Caco-2 (cell line): ENCODE results near the gene FLCN. TPM values are rescaled to one million over a fixed set of nuclear protein-coding genes. Genes with fewer than 3 reads are reported as not detected.

ENCODE experiments used
- BruUV-seq: library from RNA; stranded (reverse); fragments of 400-500 nt; replicated peaks from 2 replicates; lab custom pipeline; 2021; lab: Mats Ljungman, UMichigan
- CTCF ChIA-PET: fragments of 300-600 bp; sonication (Branson Sonifier 250); formaldehyde crosslinking; loops from one replicate; lab custom pipeline; 2022; ENCODE audit warnings: antibody characterized with exemption; lab: Charles Lee
- POLR2A ChIA-PET: fragments of 300-600 bp; sonication (Branson Sonifier 250); formaldehyde crosslinking; loops from one replicate; lab custom pipeline; 2022; ENCODE audit warnings: antibody characterized with exemption; lab: Charles Lee
- DNase-seq, 2 experiments: peaks; one replicate each; pipeline versions ENCODE4 v3.0.0 to v3.0.0-alpha.2; 2020 to 2022
- H3K27me3 ChIP-seq: replicated peaks from 2 replicates; pipeline ENCODE4 v1.6.0; 2011; ENCODE audit warnings: low read length; ENCODE audit not compliant: control insufficient read depth, insufficient read depth
- H3K36me3 ChIP-seq: 2 replicates; pipeline ENCODE4 v1.5.1; 2011; ENCODE audit warnings: low read length; ENCODE audit not compliant: control insufficient read depth, insufficient read depth
- H3K4me1 ChIP-seq: fragments of 250-450 bp; sonication (Bioruptor Pico); 2 replicates; pipeline ENCODE4 v1.5.1; 2020; ENCODE audit warnings: mild to moderate bottlenecking
- H3K4me3 ChIP-seq: 2 replicates; pipeline ENCODE4 v1.5.1; 2011; ENCODE audit warnings: low read depth, mild to moderate bottlenecking, control low read depth, low read length
- H3K9me3 ChIP-seq: fragments of 250-450 bp; sonication (Bioruptor Pico); 2 replicates; pipeline ENCODE4 v1.5.1; 2020; ENCODE audit warnings: mild to moderate bottlenecking, moderate library complexity
- H3K27ac Mint-ChIP-seq: one replicate; pipeline ENCODE4 v1.8.0; 2022; ENCODE audit warnings: mixed read lengths; ENCODE audit not compliant: unreplicated experiment
- H3K27me3 Mint-ChIP-seq: one replicate; pipeline ENCODE4 v1.8.0; 2022; ENCODE audit warnings: mixed read lengths; ENCODE audit not compliant: insufficient read depth, unreplicated experiment
- H3K36me3 Mint-ChIP-seq: one replicate; pipeline ENCODE4 v1.8.0; 2022; ENCODE audit warnings: mild to moderate bottlenecking, mixed read lengths; ENCODE audit not compliant: insufficient read depth, unreplicated experiment
- H3K4me1 Mint-ChIP-seq: one replicate; pipeline ENCODE4 v1.8.0; 2022; ENCODE audit warnings: low read depth, mixed read lengths; ENCODE audit not compliant: unreplicated experiment
- H3K4me3 Mint-ChIP-seq: one replicate; pipeline ENCODE4 v1.8.0; 2022; ENCODE audit warnings: mild to moderate bottlenecking, moderate library complexity, mixed read lengths; ENCODE audit not compliant: unreplicated experiment
- H3K9me3 Mint-ChIP-seq: one replicate; pipeline ENCODE4 v1.8.0; 2022; ENCODE audit warnings: mixed read lengths; ENCODE audit not compliant: unreplicated experiment
- CTCF ChIP-seq, 2 experiments: fragments of 200-600 bp in 1 of 2; IDR thresholded peaks; 1 replicate in 1 of 2; 2 replicates in 1 of 2; pipeline versions ENCODE4 v1.5.1 to v1.8.0; 2011 to 2022; ENCODE audit warnings: antibody characterized with exemption in 1 of 2, control low read depth in 1 of 2, inconsistent platforms in 1 of 2, low read depth in 1 of 2, low read length in 1 of 2, mild to moderate bottlenecking in 1 of 2, moderate library complexity in 1 of 2; ENCODE audit not compliant: insufficient read depth in 1 of 2, severe bottlenecking in 1 of 2, unreplicated experiment in 1 of 2
- intact Hi-C: fragments of 100-400 bp; cut with micrococcal nuclease; formaldehyde crosslinking; loops from one replicate; pipeline ENCODE4 v1.10.0; 2022; ENCODE audit not compliant: unreplicated experiment
- total RNA-seq: library from RNA; stranded (reverse); gene quantifications from 2 replicates; pipeline ENCODE4 v1.2.3, GENCODE V29; 2022

Gene FLCN
- total RNA-seq, 1 experiment from 2014 or later: 69.0 TPM

- no peak for TF ChIP-seq CTCF (IDR thresholded peaks at IDR 0.05; ENCODE audit: insufficient read depth in 1 of 2, low read depth in 1 of 2, low read length in 1 of 2, severe bottlenecking in 1 of 2, unreplicated experiment in 1 of 2)
- ChIA-PET POLR2A (interaction anchor here (0.6 kb wide), 1 partner anchor 234 kb away, joined by 3 read pairs; no protein-coding TSS in a partner anchor), CTCF (no interaction called here)
- Mint-ChIP-seq H3K9me3 (no peaks in the 10 kb centered on the region), H3K27ac (peak overlapping the region; percentile 7), H3K27me3 (no peaks in the 10 kb centered on the region), H3K4me3 (no peak overlapping the region), H3K36me3 (peaks cover 38% of the 10 kb centered on the region), H3K4me1 (no peaks in the 10 kb centered on the region)
- intact Hi-C loops: no loop called here
- no TSS peak for BruUV-seq
- Histone ChIP-seq H3K36me3 (0 out of 2 replicates have a peak, but pooled peaks cover 1% of the 10 kb centered on the region), H3K9me3 (no peaks in the 10 kb centered on the region), H3K4me3 (no peak overlapping the region), H3K27me3 (no peaks in the 10 kb centered on the region), H3K4me1 (no peaks in the 10 kb centered on the region)
- DNase-seq: no peak
These were observed 39.0 kb upstream of the FLCN start for GRCh38 chr17:17275971-17276370.

GRCh38 chr17:17269926-17270773 is 33.2 kb upstream of the FLCN start:
- intact Hi-C loops: no loop called here
- Mint-ChIP-seq H3K9me3 (no peaks in the 10 kb centered on the region), H3K27me3 (no peaks in the 10 kb centered on the region), H3K4me3 (no peak overlapping the region), H3K4me1 (no peaks in the 10 kb centered on the region), H3K27ac (no peak overlapping the region), H3K36me3 (peaks cover 80% of the 10 kb centered on the region)
- peak; percentile 23 to 38 for TF ChIP-seq CTCF (IDR thresholded peaks at IDR 0.05; ENCODE audit: insufficient read depth in 1 of 2, low read depth in 1 of 2, low read length in 1 of 2, severe bottlenecking in 1 of 2, unreplicated experiment in 1 of 2)
- ChIA-PET POLR2A (interaction anchor here (0.8 kb wide), 1 partner anchor 10 kb away, joined by 3 read pairs; no protein-coding TSS in a partner anchor), CTCF (interaction anchor here (0.7 kb wide), 1 partner anchor 12 kb away, joined by 3 read pairs; no protein-coding TSS in a partner anchor)
- H3K4me3 ChIP-seq: no peak overlapping the region
- H3K9me3 ChIP-seq: no peaks in the 10 kb centered on the region
- no peaks in the 10 kb centered on the region for H3K27me3 ChIP-seq
- no peaks in the 10 kb centered on the region; the same call in 1 of the 2 replicates for H3K36me3 ChIP-seq
- peaks cover 5% of the 10 kb centered on the region; the same call in 1 of the 2 replicates for H3K4me1 ChIP-seq
- DNase-seq: peak in 1 of 2 experiments; percentile 47
- BruUV-seq: no TSS peak

DNA sequence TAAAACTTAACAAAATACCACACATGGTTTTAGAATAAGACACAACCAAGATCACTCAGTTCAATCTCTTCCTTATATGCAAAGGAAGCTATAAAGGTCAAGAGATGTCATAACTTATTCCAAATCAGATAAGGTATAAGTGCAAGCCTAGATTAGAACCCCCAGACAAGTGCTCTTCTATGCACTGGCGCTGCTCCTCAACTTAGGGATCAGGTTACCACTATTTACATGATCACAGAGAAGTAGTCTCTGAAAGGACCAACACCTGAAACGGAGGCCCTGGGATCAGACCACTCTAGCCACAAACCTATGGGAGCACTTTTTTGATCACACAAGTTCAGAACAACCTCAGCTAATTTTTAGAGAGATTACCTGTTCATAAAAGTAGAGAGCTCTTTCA is 27.5 kb upstream of the FLCN start:
- H3K27ac Mint-ChIP-seq: no peak overlapping the region
- H3K27me3 Mint-ChIP-seq: no peaks in the 10 kb centered on the region
- DNase-seq: no peak
- ChIA-PET POLR2A (no interaction called here), CTCF (no interaction called here)
- no TSS peak for BruUV-seq
- no peak overlapping the region for H3K4me3 Mint-ChIP-seq
- intact Hi-C loops: no loop called here
- H3K27me3 ChIP-seq: no peaks in the 10 kb centered on the region
- no peak overlapping the region for H3K4me3 ChIP-seq
- no peaks in the 10 kb centered on the region for H3K9me3 Mint-ChIP-seq
- H3K36me3 ChIP-seq: peaks cover 1% of the 10 kb centered on the region; the same call in 1 of the 2 replicates
- peaks cover 5% of the 10 kb centered on the region; the same call in 1 of the 2 replicates for H3K4me1 ChIP-seq
- no peaks in the 10 kb centered on the region for H3K9me3 ChIP-seq
- no peaks in the 10 kb centered on the region for H3K4me1 Mint-ChIP-seq
- no peak for TF ChIP-seq CTCF (IDR thresholded peaks at IDR 0.05; ENCODE audit: insufficient read depth in 1 of 2, low read depth in 1 of 2, low read length in 1 of 2, severe bottlenecking in 1 of 2, unreplicated experiment in 1 of 2)
- H3K36me3 Mint-ChIP-seq: peaks cover 84% of the 10 kb centered on the region
